SK-N-SH (cell line): Measurements from ENCODE around the gene ZDHHC14. TPM values are rescaled to one million over a fixed set of nuclear protein-coding genes. Genes with fewer than 3 reads are reported as not detected.

Experiments
- CTCF ChIA-PET: fragments of 300-600, 350-600 bp; formaldehyde crosslinking; extraction: SDS; loops from one replicate; lab custom pipeline; 2021; lab: Yijun Ruan, JAX
- POLR2A ChIA-PET: fragments of 350-600 bp; sonication (Branson Sonifier 250); formaldehyde crosslinking; extraction: SDS; loops from one replicate; lab custom pipeline; 2020; ENCODE audit warnings: antibody characterized with exemption, inconsistent platforms; lab: Yijun Ruan, JAX
- DNase-seq: peaks from one replicate; pipeline ENCODE4 v3.0.0; 2012
- H2AFZ ChIP-seq: fragments of 200-600 bp; sonication (generic); 2 replicates; pipeline ENCODE4 v1.8.1; 2016; ENCODE audit warnings: antibody characterized with exemption, mild to moderate bottlenecking, low read depth
- H3F3A ChIP-seq: fragments of 200-600 bp; sonication (generic); replicated peaks from 2 replicates; pipeline ENCODE3; 2016; ENCODE audit warnings: antibody characterized with exemption, mild to moderate bottlenecking; ENCODE audit not compliant: insufficient read depth
- H3K27ac ChIP-seq, 2 experiments: fragments of 200-500 bp in 1 of 2; fragments of 200-600 bp in 1 of 2; sonication (Bioruptor generic) in 1 of 2; sonication (generic), shearing (Covaris generic) in 1 of 2; 2 replicates each; pipeline versions ENCODE4 v1.5.1 to v1.6.1; 2014 to 2016; ENCODE audit warnings: low read depth in 2 of 2, inconsistent platforms in 1 of 2, low read length in 1 of 2, mild to moderate bottlenecking in 1 of 2, mixed read lengths in 1 of 2
- H3K27me3 ChIP-seq: fragments of 200-600 bp; sonication (generic), shearing (Covaris generic); 2 replicates; pipeline ENCODE4 v1.6.1; 2016; ENCODE audit warnings: mixed run types; ENCODE audit not compliant: insufficient read depth
- H3K36me3 ChIP-seq, 2 experiments: fragments of 200-500 bp in 1 of 2; fragments of 200-600 bp in 1 of 2; sonication (Bioruptor generic) in 1 of 2; sonication (generic) in 1 of 2; replicated peaks in 1 of 2; 2 replicates each; pipeline versions ENCODE3 to v1.5.1; 2014 to 2016; ENCODE audit warnings: low read length in 1 of 2, mild to moderate bottlenecking in 1 of 2; ENCODE audit not compliant: insufficient read depth in 2 of 2, control insufficient read depth in 1 of 2
- H3K4me1 ChIP-seq, 2 experiments: fragments of 200-500 bp in 1 of 2; fragments of 200-600 bp in 1 of 2; sonication (Bioruptor generic) in 1 of 2; sonication (generic), shearing (Covaris generic) in 1 of 2; 2 replicates each; pipeline versions ENCODE4 v1.5.1 to v1.6.1; 2014 to 2016; ENCODE audit warnings: low read depth in 1 of 2, low read length in 1 of 2, mixed run types in 1 of 2; ENCODE audit not compliant: insufficient read depth in 2 of 2, control insufficient read depth in 1 of 2
- H3K4me2 ChIP-seq: fragments of 200-600 bp; sonication (generic), shearing (Covaris generic); 2 replicates; pipeline ENCODE4 v1.6.1; 2017; ENCODE audit warnings: mixed run types
- H3K4me3 ChIP-seq, 2 experiments: fragments of 200-500 bp in 1 of 2; fragments of 200-600 bp in 1 of 2; sonication (Bioruptor generic) in 1 of 2; sonication (generic), shearing (Covaris generic) in 1 of 2; 2 replicates each; pipeline versions ENCODE4 v1.5.1 to v1.8.1; 2014 to 2016; ENCODE audit warnings: low read depth in 2 of 2, inconsistent platforms in 1 of 2, low read length in 1 of 2, mild to moderate bottlenecking in 1 of 2, mixed read lengths in 1 of 2, moderate library complexity in 1 of 2
- H3K79me2 ChIP-seq: fragments of 200-600 bp; sonication (generic); 2 replicates; pipeline ENCODE4 v1.8.1; 2017; ENCODE audit warnings: mild to moderate bottlenecking; ENCODE audit not compliant: insufficient read depth
- H3K9ac ChIP-seq: fragments of 200-600 bp; sonication (generic); 2 replicates; pipeline ENCODE4 v1.6.1; 2017; ENCODE audit warnings: mixed run types
- H3K9me2 ChIP-seq: fragments of 200-600 bp; sonication (generic); 2 replicates; pipeline ENCODE4 v1.6.1; 2017; ENCODE audit warnings: mixed run types
- H3K9me3 ChIP-seq: fragments of 200-600 bp; sonication (generic); 2 replicates; pipeline ENCODE4 v1.6.1; 2017; ENCODE audit warnings: mixed run types, mild to moderate bottlenecking, moderate library complexity
- H4K20me1 ChIP-seq: fragments of 200-600 bp; sonication (generic); 2 replicates; pipeline ENCODE4 v1.6.1; 2017; ENCODE audit warnings: mild to moderate bottlenecking, mixed run types; ENCODE audit not compliant: insufficient read depth
- ELF1 ChIP-seq: IDR thresholded peaks from 2 replicates; pipeline ENCODE4 v1.4.0; 2012
- GABPA ChIP-seq: IDR thresholded peaks from 2 replicates; pipeline ENCODE4 v1.4.0; 2012; ENCODE audit warnings: low read depth, mild to moderate bottlenecking
- GATA2 ChIP-seq: sonication (generic); formaldehyde crosslinking; IDR thresholded peaks from 2 replicates; pipeline ENCODE4 v1.5.0; 2020; ENCODE audit warnings: mild to moderate bottlenecking, missing genetic modification reagents
- MEF2A ChIP-seq: IDR thresholded peaks from 2 replicates; pipeline ENCODE4 v1.4.0; 2012; ENCODE audit warnings: low read depth, borderline replicate concordance
- MXI1 ChIP-seq: IDR thresholded peaks from 2 replicates; pipeline ENCODE4 v1.6.1; 2012; ENCODE audit warnings: mild to moderate bottlenecking, low read depth, low read length, improper control_type of control experiment
- NFIC ChIP-seq: IDR thresholded peaks from 2 replicates; pipeline ENCODE4 v1.4.0; 2012; ENCODE audit warnings: borderline replicate concordance
- RAD21 ChIP-seq: IDR thresholded peaks from 2 replicates; pipeline ENCODE4 v1.6.1; 2012; ENCODE audit warnings: mild to moderate bottlenecking, low read length
- SMC3 ChIP-seq: IDR thresholded peaks from 2 replicates; pipeline ENCODE4 v1.6.1; 2012; ENCODE audit warnings: low read depth, low read length, improper control_type of control experiment
- WGBS: methylation state at CpG from one replicate; pipeline ENCODE4 v1.1.6; 2017; ENCODE audit warnings: low lambda C conversion rate; 5-methylcytosine and 5-hydroxymethylcytosine counted together
- polyA plus RNA-seq, 3 experiments: library from polyadenylated mRNA; depleted of rRNA; stranded (reverse); fragments of >200 nt; gene quantifications; 2 replicates each; pipeline ENCODE4 v1.2.3, GENCODE V29; 2012
- TF ChIP-seq, protein P1 (sequence below): fragments of 200-600 bp; sonication (generic); IDR thresholded peaks from 2 replicates; pipeline ENCODE4 v1.6.1; 2017; ENCODE audit warnings: antibody characterized with exemption, mild to moderate bottlenecking, moderate library complexity
- TF ChIP-seq, protein P2 (sequence below): IDR thresholded peaks from 2 replicates; pipeline ENCODE4; 2012

The ZDHHC14 gene
- polyA plus RNA-seq, 1 of the 3 experiments (the other 2 are of a cell fraction): 5.4 TPM

DNA sequence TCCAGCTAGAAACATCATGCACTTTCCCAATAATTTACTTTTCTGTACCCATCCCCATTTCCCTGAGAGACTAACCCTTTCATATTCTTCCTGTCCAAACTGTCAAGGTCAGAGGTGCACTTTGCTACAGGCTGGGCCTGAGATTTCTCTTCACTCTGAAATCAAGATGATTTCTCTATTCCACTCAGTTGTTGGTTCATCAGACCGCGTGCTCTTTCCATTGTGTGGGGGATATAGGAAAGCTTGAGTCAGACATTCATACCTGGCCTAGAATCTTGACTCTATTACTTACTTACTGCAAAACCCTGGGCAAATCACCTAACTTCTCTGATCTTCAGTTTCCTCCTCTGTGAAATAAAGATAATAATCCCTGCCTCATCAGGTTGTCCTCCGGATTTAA is 4.7 kb upstream of the ZDHHC14 start:
- no peaks in the 10 kb centered on the region for H3K27me3 ChIP-seq
- H3K9me3 ChIP-seq: no peaks in the 10 kb centered on the region
- H3K36me3 ChIP-seq: no peaks in the 10 kb centered on the region
- H3K4me1 ChIP-seq: no peaks in the 10 kb centered on the region; a peak in 2 of 4 replicates
- peaks cover 14% of the 10 kb centered on the region for H3K79me2 ChIP-seq
- TF ChIP-seq MEF2A (no peak), NFIC (no peak), SMC3 (no peak), ELF1 (no peak), GABPA (no peak)
- TF ChIP-seq, protein P1, sequence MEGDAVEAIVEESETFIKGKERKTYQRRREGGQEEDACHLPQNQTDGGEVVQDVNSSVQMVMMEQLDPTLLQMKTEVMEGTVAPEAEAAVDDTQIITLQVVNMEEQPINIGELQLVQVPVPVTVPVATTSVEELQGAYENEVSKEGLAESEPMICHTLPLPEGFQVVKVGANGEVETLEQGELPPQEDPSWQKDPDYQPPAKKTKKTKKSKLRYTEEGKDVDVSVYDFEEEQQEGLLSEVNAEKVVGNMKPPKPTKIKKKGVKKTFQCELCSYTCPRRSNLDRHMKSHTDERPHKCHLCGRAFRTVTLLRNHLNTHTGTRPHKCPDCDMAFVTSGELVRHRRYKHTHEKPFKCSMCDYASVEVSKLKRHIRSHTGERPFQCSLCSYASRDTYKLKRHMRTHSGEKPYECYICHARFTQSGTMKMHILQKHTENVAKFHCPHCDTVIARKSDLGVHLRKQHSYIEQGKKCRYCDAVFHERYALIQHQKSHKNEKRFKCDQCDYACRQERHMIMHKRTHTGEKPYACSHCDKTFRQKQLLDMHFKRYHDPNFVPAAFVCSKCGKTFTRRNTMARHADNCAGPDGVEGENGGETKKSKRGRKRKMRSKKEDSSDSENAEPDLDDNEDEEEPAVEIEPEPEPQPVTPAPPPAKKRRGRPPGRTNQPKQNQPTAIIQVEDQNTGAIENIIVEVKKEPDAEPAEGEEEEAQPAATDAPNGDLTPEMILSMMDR: no peak
- H2AFZ ChIP-seq: no peak overlapping the region
- no peaks in the 10 kb centered on the region for H3K9me2 ChIP-seq
- CTCF ChIA-PET: no interaction called here
- H3K4me2 ChIP-seq: no peak overlapping the region
- peaks cover 3% of the 10 kb centered on the region for H3F3A ChIP-seq
- POLR2A ChIA-PET: no interaction called here
- no peak overlapping the region for H3K27ac ChIP-seq
- no peaks in the 10 kb centered on the region for H4K20me1 ChIP-seq
- no peak overlapping the region for H3K9ac ChIP-seq
- no peak overlapping the region for H3K4me3 ChIP-seq
- DNase-seq: no peak
- WGBS: 98% methylated on average over 3 of the region's 3 CpGs

DNA sequence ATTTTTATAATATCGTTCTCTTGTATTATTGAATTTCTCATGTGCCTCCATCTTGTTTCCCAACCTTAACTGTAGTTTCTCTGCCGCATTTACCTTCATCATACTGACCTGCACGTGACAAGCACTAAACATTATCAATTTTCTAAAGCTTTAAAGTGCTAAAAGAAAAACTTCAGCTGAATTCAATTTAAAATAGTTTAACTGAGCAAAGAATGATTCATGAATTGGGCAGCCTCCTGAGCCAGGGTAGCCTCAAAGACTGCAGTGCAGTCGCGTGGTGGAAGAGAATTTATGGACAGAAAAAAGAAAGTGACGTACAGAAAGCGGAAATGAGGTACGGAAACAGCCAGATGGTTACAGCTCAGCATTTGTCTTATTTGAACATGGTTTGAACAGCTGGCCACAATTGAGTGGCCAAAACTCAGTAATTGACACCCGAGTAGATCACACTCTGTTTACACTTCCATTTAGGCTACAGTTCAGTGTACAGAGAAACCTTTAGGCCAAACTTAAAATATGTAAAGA is 4.2 kb upstream of the ZDHHC14 start:
- no peak for DNase-seq
- ChIA-PET CTCF (no interaction called here), POLR2A (no interaction called here)
- TF ChIP-seq GABPA (no peak), RAD21 (no peak), MXI1 (no peak), GATA2 (no peak)
- TF ChIP-seq, protein P2, sequence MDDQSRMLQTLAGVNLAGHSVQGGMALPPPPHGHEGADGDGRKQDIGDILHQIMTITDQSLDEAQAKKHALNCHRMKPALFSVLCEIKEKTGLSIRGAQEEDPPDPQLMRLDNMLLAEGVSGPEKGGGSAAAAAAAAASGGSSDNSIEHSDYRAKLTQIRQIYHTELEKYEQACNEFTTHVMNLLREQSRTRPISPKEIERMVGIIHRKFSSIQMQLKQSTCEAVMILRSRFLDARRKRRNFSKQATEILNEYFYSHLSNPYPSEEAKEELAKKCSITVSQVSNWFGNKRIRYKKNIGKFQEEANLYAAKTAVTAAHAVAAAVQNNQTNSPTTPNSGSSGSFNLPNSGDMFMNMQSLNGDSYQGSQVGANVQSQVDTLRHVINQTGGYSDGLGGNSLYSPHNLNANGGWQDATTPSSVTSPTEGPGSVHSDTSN: no peak
- Histone ChIP-seq H2AFZ (no peak overlapping the region), H3K9ac (no peak overlapping the region), H3K4me2 (no peak overlapping the region), H3K4me3 (no peak overlapping the region), H3K9me2 (no peaks in the 10 kb centered on the region), H3K27ac (no peak overlapping the region), H3K36me3 (no peaks in the 10 kb centered on the region), H4K20me1 (no peaks in the 10 kb centered on the region), H3K27me3 (no peaks in the 10 kb centered on the region), H3K79me2 (peaks cover 14% of the 10 kb centered on the region), H3K9me3 (no peaks in the 10 kb centered on the region), H3F3A (peaks cover 3% of the 10 kb centered on the region), H3K4me1 (no peaks in the 10 kb centered on the region; a peak in 2 of 4 replicates)
- WGBS: 92% methylated on average over 9 of the region's 9 CpGs
